Thyroid gland (tissue), 4 donors: ENCODE measurements around the gene CCKAR.

Source experiments
- CTCF ChIP-seq, 6 experiments: fragments of 200-600 bp in 3 of 6; fragments of 450-650 bp in 3 of 6; sonication (generic) in 3 of 6; IDR thresholded peaks; one replicate each; pipeline ENCODE4 v1.5.1; 2016 to 2019; ENCODE audit warnings: antibody characterized with exemption in 6 of 6, mild to moderate bottlenecking in 2 of 6, inconsistent platforms in 1 of 6, moderate library complexity in 1 of 6
- POLR2A ChIP-seq, 2 donors: fragments of 450-650 bp; IDR thresholded peaks; one replicate each; pipeline ENCODE4 v1.6.1; 2017; ENCODE audit warnings: antibody characterized with exemption in 2 of 2, mild to moderate bottlenecking in 2 of 2, moderate library complexity in 1 of 2

DNA sequence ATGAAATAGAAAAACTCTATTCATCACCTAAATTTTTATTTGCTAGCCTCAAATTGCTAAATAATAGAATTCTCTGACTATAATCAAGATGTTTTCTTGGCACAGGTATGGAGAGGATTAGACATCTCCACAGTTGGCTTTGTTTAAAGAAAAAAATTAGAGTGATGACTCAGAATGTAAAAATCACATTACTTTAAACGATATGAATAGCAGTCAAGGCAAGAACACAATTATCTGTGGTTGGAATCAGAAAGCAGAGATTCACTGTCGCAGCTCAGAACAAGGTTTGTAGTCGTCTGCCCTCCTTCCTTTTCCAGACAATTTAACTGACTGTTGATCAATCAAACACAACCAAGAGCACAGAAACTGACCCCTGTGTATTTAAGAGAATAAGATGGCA lies 32.2 kb upstream of the CCKAR start:
- TF ChIP-seq CTCF (IDR thresholded peaks at IDR 0.05), result no peak
- no peak for TF ChIP-seq POLR2A (IDR thresholded peaks at IDR 0.05)
